ENCODE results near the gene MSH5.

MSH5 gene

DNA sequence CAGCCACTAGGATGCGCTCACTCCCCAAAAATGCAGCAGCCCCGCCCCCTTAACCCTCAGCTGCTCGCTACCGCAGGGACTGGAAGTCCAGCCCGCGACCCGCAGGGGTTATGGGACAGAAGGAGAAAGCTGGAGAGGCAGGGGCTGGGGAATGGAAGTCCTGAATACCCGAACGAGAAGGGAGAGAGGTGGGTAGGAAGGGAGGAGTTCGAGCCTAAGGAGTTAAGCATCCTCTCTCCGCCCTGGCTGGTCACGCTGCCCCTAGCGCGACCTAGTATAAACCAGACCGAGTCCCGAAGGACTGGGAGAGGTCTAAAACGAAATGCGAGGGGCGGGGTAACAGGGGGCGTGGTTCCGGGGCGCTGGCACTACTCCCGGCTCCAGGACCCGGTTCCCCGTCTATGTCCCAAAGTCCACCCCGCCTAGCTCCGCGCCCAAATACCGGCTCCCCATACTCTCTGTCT lies 10.3 kb upstream of the MSH5 start:
- no peak for DNase-seq (ENCODE audit: low read depth, low spot score)

DNA sequence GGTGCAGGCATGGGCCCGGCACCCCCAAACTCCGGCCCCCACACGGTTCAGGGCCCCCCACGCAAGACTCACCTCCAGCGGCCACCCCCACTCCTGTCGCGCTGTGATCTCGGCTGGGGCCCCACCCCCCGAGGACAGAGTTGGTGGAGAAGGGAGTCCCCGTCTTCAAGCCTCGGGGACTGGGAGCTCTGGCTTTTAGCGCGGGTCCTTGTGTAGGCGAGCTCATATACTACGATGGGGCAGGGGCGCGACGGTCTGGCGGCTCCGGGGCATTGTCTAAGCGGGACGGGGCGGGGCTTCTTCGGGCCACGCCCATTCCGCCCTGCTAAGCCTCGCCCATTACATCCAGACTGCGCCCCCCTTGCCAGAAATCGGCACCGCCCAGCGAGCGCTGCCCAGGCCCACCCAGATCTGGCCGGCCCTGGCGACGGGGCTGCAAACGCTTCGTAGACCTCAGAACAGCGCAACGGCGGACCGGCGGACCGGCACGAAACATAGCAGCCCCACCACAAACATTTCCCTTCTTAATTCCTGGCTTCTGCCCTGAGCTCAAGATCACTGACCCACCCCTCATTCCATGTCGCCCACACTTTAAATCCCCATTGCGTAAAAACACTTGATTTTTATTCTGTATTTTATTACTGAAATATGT lies 9.7 kb upstream of the MSH5 start:
- no peak for DNase-seq (ENCODE audit: low read depth, low spot score)

DNA sequence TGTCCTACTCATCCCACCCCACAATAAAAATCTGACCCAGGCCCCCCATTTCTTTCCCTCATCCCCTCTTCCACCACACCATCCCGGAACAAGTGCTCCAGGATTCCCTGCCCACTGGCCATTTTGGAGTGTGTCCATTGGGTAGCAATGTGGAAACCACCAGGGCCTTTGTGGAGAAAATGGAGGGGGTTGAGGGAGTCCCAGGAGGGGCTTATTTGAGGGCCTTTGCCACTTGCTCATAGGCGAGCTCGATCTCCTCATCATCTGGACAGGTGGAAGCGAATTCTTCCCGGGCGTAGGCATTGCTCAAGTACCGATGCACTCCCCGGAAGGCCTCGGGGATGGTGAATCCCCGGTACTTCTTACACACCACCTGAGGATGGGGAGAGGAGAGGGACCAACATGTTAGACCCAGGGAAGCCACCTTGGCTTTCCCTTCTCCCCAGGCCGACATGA lies 9.1 kb upstream of the MSH5 start:
- DNase-seq (ENCODE audit: low read depth, low spot score), result no peak

DNA sequence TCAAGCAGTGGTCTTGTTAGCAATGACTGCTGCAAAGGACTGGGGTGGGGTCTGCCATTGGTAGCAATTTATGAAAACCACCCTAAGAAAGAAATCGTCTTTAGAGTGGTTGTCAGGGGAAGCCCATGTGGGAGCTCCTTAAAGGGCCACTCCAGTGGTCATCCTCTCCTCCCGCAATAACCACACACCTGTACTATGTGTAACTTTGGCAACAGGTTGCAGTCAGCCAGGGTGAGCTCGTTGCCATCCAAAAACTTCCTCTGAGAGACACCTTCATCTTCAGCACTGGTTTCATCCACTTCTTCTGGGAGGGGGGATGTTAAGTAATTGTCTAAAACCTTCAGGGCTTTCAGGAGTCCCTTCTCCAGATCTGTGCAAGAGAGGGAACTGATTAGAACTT lies 7.8 kb upstream of the MSH5 start:
- no peak for DNase-seq (ENCODE audit: low read depth, low spot score)

DNA sequence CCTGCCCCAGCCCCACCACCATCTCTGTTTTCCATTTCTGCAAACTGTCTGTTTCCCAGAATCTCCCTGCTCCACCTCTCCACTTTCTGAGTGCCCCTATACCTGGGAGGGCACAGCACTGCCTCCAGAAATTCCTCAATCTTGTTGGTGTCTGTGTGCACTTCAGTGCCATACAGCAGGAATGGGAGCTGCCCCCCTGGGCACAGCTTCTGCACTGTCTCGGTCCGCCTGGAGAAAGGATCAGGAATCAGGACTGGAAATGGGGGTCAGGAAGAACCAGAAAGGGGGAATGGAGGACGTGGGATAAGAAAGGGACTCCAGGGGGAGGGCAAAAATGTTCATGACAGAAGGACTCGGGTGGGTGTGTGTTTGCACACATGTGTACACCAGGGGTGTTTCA lies 6.1 kb upstream of the MSH5 start:
- DNase-seq (ENCODE audit: low read depth, low spot score), result no peak

DNA sequence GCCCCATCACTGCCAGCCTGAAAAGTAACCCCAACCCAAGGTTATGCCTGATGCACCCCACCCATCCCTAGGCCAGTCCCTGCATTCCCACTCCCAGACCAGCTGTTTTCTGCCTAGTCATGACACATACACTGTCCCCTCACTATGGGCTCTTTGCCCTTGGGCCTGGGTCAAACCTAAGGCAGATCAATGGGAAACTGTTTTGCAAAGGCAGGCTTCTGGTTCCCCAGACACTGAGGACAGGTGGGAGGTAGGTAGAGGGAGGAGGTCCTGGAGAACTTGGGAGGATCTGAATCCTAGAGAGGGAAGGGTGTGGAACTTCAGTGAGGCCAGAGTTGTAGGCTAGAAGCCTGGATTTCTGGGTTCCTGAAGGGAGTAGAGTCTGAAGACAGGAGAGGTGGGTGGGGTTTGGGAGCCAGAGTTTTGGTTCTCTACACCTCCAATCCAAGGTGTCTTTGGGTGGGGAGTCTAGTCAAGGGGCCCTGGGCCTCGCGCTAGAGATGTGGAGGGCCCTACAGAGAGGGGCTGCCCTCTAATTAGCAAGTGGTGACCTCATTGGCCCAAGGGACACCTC lies 5.5 kb upstream of the MSH5 start:
- no peak for DNase-seq (ENCODE audit: low read depth, low spot score)

DNA sequence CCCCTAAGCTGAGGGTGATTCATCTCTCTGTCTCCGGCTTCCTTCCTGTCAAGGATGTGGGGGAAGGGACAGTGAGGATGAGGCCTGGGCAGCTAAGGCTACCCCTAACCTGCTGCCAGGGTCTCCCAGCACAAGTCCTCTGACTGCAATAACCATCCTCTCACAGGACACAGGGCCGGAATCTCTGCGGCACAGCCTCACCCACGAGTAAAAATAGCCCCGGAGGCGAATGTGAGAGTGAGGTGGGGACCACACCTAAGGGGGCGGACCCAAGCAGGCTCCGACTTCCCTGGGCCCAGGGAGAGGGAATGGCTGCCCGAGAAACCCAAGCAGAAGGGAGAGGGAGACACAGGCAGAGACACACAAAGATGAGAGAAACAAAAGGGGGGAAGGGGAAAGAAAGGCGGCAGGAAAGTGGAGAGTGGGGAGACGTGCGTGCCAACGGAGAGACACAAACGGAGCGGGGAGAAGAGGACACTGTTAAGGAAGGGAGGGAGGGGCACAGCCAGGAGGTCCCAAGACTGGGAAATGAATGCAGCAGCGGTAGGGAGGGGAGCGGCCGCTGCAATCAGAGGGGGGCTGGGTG lies 4.9 kb upstream of the MSH5 start:
- DNase-seq (ENCODE audit: low read depth, low spot score), result no peak

DNA sequence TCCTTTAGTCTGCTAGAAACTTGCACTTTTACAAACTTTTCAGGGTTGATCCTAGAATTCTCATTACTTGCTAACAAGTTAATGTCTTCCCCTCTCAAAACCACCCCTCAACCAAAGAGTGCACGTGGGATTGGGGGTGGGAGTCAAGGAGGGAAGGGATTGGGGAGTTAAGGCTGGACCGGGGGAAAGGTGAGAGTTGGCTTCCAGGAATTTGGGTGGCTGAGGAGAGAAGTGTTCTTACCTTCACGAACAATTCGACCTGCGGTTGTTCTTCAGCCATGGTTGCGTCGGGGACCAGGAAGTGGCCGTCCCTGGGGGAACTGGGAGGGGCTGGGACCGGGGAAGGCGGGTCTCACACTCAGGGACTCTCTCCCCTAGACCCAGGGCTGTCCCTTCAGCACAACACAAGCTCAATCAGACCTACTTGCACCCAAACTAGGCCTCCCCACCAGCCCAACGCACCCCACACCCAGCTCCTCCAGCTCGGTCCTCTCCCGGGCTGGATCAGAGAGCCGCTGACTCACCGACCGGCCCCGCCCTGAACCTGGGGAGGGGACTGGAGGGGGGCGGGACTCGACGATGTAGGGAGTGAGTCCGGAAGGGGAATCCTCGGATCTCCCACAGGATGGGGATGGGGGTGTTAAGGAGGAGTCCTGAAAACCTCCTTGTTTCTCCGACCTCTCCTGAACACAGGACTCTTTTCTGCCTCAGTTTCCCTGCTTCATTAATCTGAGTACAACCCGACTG lies 3.6 kb upstream of the MSH5 start, which contains the start of gene CLIC1:
Gene CLIC1, minus strand, starts transcription at position 510 of the 747 bp plus-strand sequence. Its CDS starts 230 bp downstream, at position 280.
- DNase-seq (ENCODE audit: low read depth, low spot score), result no peak

DNA sequence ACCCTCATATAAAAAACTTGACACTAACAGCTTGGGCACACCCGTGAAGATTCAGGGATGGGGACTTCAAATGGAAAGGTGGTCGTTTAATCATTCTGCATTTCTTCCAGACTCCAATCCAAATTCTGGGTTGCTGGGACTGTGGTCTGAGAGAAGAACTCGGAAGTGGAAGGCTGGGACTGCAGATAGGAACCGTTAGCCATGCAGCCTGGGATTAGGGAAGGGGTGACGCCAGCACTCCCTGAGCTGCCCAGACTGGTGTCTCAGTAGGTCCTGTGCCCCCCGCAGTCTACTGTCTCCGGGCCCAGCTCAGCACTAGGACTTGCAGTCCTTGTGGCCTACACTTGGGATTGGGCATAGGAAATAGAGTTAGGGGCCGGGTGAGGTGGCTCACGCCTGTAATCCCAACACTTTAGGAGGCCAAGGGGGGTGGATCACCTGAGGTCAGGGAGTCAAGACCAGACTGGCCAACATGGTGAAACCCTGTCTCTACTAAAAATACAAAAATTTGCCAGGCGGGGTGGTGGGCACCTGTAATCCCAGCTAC lies 3.0 kb upstream of the MSH5 start:
- no peak for DNase-seq (ENCODE audit: low read depth, low spot score)

DNA sequence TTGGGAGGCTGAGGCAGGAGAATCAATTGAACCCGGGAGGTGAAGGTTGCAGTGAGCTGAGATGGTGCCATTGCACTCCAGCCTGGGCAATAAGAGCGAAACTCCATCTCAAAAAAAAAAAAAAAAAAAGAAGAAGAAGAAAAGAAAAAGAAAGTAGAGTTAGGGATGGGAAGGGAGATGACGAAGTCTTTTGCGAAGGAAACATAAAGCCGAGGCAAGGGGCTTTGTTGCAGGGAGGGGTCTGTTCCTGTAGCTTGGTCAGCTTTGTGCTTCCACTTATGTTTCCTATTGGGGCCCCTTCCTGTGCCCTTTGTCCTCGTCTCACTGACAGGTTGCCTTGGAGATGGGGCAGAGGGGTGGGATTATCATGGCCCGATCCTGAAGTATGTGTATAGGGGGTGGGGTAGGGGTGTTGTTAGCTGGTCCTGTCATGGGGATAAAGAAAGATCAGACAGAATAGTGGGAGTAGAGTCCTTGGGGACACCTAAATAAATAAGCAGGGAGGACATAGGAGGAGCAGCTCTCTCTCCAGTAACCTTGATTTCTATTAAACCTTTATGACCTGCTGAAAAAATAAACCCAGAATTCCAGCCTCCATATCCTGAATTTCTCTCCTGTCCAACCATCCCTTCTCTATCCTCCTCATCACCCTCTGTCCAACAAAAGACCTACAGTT lies 2.4 kb upstream of the MSH5 start:
- no peak for DNase-seq (ENCODE audit: low read depth, low spot score)

DNA sequence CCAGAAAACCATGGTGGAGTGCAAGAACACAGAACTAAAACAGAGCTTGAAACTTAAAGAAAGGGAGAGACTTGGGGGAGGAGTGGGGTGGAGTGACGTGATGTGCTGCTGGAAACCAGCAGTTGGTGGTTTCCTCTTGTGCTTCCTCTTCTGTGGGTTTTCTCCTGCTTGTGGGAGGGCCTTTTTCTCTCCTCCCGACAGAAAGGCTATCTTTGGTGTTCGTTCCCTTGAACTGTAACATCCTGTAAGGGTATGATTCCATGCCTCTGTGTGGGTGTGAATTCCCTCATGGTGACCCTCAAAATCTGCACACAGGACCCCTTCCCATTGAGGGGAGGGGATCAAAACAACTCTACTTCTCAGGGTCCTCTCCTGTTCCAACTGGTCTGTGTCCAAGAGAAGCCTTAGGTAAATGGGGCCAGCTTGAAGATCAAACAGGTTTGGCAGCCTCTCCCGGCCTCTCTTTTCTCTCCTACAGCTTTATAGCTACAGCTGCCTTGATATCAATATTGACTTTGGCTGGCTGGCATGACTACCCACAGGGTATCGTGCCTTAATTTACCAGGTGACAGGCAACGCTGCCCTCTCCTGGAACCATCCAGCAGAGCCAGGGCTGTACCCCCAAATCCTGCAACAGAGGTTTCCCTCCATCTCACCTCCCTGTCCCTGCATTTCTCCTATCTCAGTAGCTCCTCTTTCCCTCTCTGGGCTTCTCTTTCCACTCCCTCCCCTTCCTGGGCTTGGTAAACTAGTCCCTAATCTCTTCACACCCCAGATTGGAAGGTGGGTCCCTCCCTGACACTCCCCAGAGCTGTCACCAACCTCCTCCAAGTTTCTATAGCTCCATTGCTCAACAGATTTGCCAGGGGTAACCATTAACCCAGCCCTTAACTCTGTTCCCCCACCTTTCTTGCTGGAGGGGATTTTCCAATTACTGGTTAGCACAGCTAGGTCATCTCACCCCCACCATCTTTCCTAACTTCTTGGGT lies 1.5 kb upstream of the MSH5 start:
- DNase-seq (ENCODE audit: low read depth, low spot score), result no peak

DNA sequence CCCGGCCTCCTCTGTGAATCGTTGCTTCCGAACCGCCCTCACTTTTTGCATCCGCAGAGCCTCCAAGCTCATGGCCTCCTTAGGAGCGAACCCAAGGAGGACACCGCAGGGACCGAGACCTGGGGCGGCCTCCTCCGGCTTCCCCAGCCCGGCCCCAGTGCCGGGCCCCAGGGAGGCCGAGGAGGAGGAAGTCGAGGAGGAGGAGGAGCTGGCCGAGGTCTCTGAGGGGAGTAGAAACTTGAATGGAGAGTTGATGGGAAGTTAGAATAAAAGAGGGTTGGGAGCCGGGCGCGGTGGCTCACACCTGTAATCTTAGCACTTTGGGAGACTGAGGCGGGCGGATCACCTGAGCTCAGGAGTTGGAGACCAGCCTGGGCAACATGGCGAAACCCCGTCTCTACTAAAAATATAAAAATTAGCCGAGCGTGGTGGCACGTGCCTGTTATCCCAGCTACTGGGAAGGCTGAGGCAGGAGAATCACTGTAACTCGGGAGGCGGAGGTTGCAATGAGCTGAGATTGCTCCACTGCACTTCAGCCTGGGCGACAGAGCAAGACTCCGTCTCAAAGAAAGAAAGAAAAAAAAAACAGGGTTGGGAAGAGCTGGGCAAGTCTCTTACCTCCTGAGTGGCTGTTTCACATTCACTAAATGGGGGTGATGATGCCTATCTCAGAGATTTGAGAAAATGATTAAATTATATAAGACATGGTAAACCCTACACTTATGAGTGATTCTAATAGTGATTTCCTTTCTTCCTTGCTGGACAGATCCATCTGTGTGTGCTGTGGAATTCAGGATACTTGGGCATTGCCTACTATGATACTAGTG lies 805 bp downstream of the MSH5 start:
- DNase-seq (ENCODE audit: low read depth, low spot score), result no peak

DNA sequence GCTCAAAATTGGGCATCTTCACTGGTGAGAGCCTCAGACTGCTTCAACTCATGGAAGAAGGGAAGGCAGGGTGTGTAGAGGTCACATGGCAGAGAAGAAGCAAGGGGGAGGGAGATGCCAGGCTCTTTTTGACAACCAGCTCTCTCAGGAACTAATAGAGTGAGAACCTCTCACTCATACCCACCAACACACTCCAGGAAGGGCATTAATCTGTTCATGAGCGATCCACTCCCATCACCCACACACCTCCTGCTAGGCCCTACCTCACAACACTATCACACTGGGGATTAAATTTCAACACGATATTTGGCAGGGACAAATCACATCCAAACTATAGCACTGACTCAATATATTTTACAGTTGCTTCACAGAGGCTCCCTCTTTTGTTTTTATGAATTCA lies 2.0 kb downstream of the MSH5 start:
- DNase-seq (ENCODE audit: low read depth, low spot score), result no peak

DNA sequence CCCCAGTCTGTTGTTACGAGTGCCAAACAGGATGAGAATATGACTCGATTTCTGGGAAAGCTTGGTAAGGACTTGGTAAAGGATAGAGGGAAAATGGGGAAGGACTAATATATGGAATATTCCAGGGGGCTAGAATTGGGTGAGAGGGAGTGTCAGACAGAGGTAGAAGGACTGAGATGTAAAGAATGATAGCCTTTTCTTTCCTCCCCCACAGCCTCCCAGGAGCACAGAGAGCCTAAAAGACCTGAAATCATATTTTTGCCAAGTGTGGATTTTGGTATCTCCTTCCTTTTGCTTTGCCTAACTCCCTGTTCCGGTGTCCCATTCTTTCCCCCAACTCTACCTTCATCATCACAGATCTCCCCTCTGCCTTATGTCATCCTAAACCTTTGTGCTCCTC lies 3.1 kb downstream of the MSH5 start:
- no peak for DNase-seq (ENCODE audit: low read depth, low spot score)

DNA sequence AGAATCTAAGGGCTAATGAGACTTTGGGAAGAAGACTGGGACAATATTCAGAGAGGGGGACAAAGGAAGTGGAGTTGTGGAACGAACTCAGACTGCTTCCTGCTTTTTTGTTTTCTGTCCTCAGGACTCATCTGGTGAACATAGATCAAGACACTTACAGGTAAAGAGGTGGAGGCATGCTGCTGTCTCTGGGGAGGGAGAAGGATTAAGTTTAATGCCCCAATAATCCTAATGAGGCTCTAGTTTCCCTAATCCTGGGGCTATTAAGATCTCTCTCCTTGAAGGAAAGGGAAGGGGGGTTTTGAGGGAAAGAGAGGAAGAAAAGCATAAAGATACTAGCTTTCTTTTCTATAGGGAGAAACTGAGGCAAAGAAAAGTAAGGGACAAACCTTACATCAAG lies 4.6 kb downstream of the MSH5 start:
- no peak for DNase-seq (ENCODE audit: low read depth, low spot score)

DNA sequence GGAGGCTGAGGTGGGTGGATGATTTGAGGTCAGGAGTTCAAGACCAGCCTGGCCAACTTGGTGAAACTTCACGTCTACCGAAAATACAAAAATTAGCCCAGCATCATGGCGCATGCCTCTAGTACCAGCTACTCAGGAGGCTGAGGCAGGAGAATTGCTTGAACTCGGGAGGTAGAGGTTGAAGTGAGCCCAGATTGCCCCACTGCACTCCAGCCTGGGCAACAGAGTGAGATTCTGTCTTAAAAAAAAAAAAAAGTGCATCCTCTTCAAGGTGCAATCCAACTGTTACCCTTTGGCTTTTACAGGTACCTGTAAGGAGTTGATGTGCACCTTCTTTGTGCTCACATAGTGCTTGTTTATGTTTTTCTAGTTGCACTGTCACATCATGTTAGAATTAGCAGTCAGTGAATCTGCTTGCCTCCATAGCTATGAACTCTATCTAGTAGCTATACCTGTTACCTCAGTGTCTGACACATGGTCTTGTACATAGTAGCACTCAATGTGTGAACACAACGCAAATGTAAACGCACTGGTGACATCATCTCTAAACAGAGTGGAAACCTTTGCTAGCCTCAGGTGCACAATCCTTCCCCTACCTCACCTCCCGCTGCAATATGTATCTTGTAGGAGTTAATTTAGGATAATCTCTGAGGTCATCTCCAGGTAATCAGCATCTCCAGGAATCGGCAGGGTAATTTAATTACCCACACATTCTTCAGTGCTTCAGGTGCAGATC lies 9.7 kb downstream of the MSH5 start:
- DNase-seq (ENCODE audit: low read depth, low spot score), result no peak

DNA sequence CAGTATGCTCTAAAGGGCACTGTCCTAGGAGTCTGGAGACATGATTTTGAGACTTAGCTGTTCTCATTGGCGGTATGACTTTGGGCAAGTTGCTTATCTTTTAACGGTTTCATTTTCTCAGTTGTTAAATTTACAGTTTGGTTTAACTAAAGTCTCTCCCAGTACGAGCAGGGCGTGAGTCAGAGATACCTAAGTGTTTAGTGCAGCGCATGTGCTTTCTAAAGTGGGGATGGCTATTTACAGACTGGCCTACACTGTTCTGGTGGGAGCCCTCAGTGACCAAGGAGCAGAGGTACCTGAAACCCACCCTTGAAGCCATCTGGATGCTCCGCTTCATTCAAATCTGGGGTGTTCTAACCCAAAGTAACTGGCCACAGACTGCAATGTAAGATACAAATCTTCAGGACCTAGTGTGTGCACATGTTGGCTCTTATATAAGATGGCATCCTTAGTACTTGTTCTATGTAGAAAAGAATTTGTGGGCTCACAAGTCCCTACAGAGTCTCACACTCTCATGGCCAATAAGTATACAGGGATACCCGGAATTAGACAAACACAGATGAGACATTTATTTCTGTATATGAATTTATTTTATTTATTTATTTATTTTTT lies 10.7 kb downstream of the MSH5 start:
- no peak for DNase-seq (ENCODE audit: low read depth, low spot score)

DNA sequence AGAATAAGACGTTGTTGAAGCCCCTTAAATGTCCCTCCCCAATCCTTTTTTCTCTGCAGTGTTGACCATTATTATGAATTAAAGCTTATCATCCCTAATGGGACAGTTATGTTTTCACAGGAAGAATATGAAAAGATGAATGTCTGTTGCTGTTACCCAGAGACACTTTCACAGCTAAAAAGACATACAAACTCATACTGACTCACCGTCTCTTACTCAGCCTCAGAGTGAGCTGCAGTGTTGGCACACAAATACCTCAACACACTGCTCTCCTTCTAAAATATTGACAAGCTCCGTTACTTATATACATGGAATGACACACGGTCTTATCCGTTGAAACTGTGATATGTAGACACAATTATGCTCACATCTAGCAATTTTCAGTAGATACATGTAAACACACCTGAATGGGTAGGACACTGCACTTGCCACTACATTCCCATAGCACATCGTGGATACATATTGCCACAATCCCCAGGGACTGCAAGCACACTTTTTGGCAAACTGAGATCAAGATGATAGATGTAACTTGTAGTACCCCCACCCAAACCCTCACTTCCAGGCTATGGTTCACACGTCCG lies 13.0 kb downstream of the MSH5 start:
- no peak for DNase-seq (ENCODE audit: low read depth, low spot score)
